ENCODE measurements around the gene PRKCZ. TPM values are rescaled to one million over a fixed set of nuclear protein-coding genes. Genes with fewer than 3 reads are reported as not detected.

PRKCZ gene
- total RNA-seq, 2 experiments from 2014 or later, result 17.8 to 19.0 TPM

GRCh38 chr1:2024887-2025286 is 25.3 kb upstream of the PRKCZ start:
- no peak for ATAC-seq (ENCODE audit: poor library complexity)
- no peak overlapping the region for H3K4me3 Mint-ChIP-seq

GRCh38 chr1:2025491-2025981 is 24.7 kb upstream of the PRKCZ start:
- Mint-ChIP-seq H3K4me3 (no peak overlapping the region), H3K9me3 (no peaks in the 10 kb centered on the region), H3K36me3 (ENCODE audit: low read depth) (no peaks in the 10 kb centered on the region), H3K4me1 (ENCODE audit: low read depth) (no peaks in the 10 kb centered on the region), H3K27ac (no peak overlapping the region), H3K27me3 (peaks cover 42% of the 10 kb centered on the region)
- intact Hi-C loops (cut with DNase I, micrococcal nuclease), result no loop called here
- Histone ChIP-seq H3K4me1 (ENCODE audit: insufficient read depth, low read length) (peaks cover 14% of the 10 kb centered on the region), H3K9me3 (ENCODE audit: control insufficient read depth in 1 of 2, insufficient read depth in 1 of 2, low read length in 2 of 2) (peaks cover 0 to 23% of the 10 kb centered on the region in 2 experiments), H3K4me3 (ENCODE audit: low read length) (peak overlapping the region; percentile 14), H3K27me3 (ENCODE audit: control insufficient read depth in 1 of 2, insufficient read depth in 2 of 2, low read length in 2 of 2) (peaks cover 32 to 40% of the 10 kb centered on the region in 2 experiments), H3K36me3 (ENCODE audit: insufficient read depth, low read length) (no peaks in the 10 kb centered on the region), H3K27ac (ENCODE audit: low read depth in 1 of 2, low read length in 2 of 2) (no peak overlapping the region)
- POLR2A ChIA-PET, result interaction anchor here (1.0 kb wide), 1 partner anchor 19 kb away, joined by 3 read pairs; no protein-coding TSS in a partner anchor
- DNase-seq, result peak in 3 of 14 experiments; percentile 22 to 41 (median 38)
- peak; percentile 60 for ATAC-seq (ENCODE audit: poor library complexity)
- no peak for TF ChIP-seq CTCF (IDR thresholded peaks at IDR 0.05)
- CTCF ChIA-PET, result no interaction called here

More at GRCh38 chr1:2024887-2025286, 25.3 kb upstream of the PRKCZ start:
- no peak overlapping the region for H3K27ac Mint-ChIP-seq
- peaks cover 49% of the 10 kb centered on the region for H3K27me3 Mint-ChIP-seq
- no peaks in the 10 kb centered on the region for H3K9me3 Mint-ChIP-seq
- H3K9me3 ChIP-seq (ENCODE audit: control insufficient read depth in 1 of 2, insufficient read depth in 1 of 2, low read length in 2 of 2), result peaks cover 0 to 26% of the 10 kb centered on the region in 2 experiments
- H3K27ac ChIP-seq (ENCODE audit: low read depth in 1 of 2, low read length in 2 of 2), result no peak overlapping the region
- POLR2A ChIA-PET, result no interaction called here
- H3K4me1 Mint-ChIP-seq (ENCODE audit: low read depth), result no peaks in the 10 kb centered on the region
- no peaks in the 10 kb centered on the region for H3K36me3 ChIP-seq (ENCODE audit: insufficient read depth, low read length)
- CTCF ChIA-PET, result no interaction called here
- H3K27me3 ChIP-seq (ENCODE audit: control insufficient read depth in 1 of 2, insufficient read depth in 2 of 2, low read length in 2 of 2), result peaks cover 38 to 46% of the 10 kb centered on the region in 2 experiments
- no peak overlapping the region for H3K4me3 ChIP-seq (ENCODE audit: low read length)
- TF ChIP-seq CTCF (IDR thresholded peaks at IDR 0.05), result no peak
- no peak for DNase-seq
- H3K36me3 Mint-ChIP-seq (ENCODE audit: low read depth), result no peaks in the 10 kb centered on the region
- peaks cover 21% of the 10 kb centered on the region for H3K4me1 ChIP-seq (ENCODE audit: insufficient read depth, low read length)
- intact Hi-C loops (cut with DNase I, micrococcal nuclease), result no loop called here

- H3K27me3 ChIP-seq (ENCODE audit: control insufficient read depth in 1 of 2, insufficient read depth in 2 of 2, low read length in 2 of 2), result peaks cover 6 to 16% of the 10 kb centered on the region in 2 experiments
- peak in 1 of 14 experiments; percentile 5 for DNase-seq
- Mint-ChIP-seq H3K4me3 (no peak overlapping the region), H3K36me3 (ENCODE audit: low read depth) (no peaks in the 10 kb centered on the region), H3K9me3 (no peaks in the 10 kb centered on the region), H3K27ac (no peak overlapping the region), H3K4me1 (ENCODE audit: low read depth) (no peaks in the 10 kb centered on the region), H3K27me3 (peaks cover 17% of the 10 kb centered on the region)
- peaks cover 0 to 17% of the 10 kb centered on the region in 2 experiments for H3K9me3 ChIP-seq (ENCODE audit: control insufficient read depth in 1 of 2, insufficient read depth in 1 of 2, low read length in 2 of 2)
- ChIA-PET POLR2A (no interaction called here), CTCF (no interaction called here)
- TF ChIP-seq CTCF (IDR thresholded peaks at IDR 0.05), result no peak
- intact Hi-C loops (cut with DNase I, micrococcal nuclease), result no loop called here
- no peak overlapping the region for H3K4me3 ChIP-seq (ENCODE audit: low read length)
- peaks cover 14% of the 10 kb centered on the region for H3K4me1 ChIP-seq (ENCODE audit: insufficient read depth, low read length)
- no peak overlapping the region for H3K27ac ChIP-seq (ENCODE audit: low read depth in 1 of 2, low read length in 2 of 2)
- no peaks in the 10 kb centered on the region for H3K36me3 ChIP-seq (ENCODE audit: insufficient read depth, low read length)
- no peak for ATAC-seq (ENCODE audit: poor library complexity)
These were observed 22.1 kb upstream of the PRKCZ start for GRCh38 chr1:2027961-2028583.
